ENCODE measurements around the gene OPCML. TPM values are rescaled to one million over a fixed set of nuclear protein-coding genes. Genes with fewer than 3 reads are reported as not detected.
A peak's percentile ranks its signal among the peaks of the same experiment; 100 is the strongest.

Gene OPCML
- total RNA-seq = 0.12 TPM
- long read RNA-seq = 0 reads

- TF ChIP-seq, protein P1, sequence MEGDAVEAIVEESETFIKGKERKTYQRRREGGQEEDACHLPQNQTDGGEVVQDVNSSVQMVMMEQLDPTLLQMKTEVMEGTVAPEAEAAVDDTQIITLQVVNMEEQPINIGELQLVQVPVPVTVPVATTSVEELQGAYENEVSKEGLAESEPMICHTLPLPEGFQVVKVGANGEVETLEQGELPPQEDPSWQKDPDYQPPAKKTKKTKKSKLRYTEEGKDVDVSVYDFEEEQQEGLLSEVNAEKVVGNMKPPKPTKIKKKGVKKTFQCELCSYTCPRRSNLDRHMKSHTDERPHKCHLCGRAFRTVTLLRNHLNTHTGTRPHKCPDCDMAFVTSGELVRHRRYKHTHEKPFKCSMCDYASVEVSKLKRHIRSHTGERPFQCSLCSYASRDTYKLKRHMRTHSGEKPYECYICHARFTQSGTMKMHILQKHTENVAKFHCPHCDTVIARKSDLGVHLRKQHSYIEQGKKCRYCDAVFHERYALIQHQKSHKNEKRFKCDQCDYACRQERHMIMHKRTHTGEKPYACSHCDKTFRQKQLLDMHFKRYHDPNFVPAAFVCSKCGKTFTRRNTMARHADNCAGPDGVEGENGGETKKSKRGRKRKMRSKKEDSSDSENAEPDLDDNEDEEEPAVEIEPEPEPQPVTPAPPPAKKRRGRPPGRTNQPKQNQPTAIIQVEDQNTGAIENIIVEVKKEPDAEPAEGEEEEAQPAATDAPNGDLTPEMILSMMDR (IDR thresholded peaks at IDR 0.05) = no peak
- ATAC-seq (no peak), DNase-seq (no peak)
- no peaks in the 10 kb centered on the region for H3K4me1 ChIP-seq
- intact Hi-C loops (cut with DNase I) = no loop called here
- no peak within 1 kb of the TSS for H3K4me3 ChIP-seq
- H3K27ac ChIP-seq = no peak within 1 kb of the TSS
- no peaks in the 10 kb centered on the region for H3K9me3 ChIP-seq
- peaks cover 58% of the 10 kb centered on the region for H3K27me3 ChIP-seq (ENCODE audit: low read depth)
- no peaks in the 10 kb centered on the region for H3K36me3 ChIP-seq
Observed at GRCh38 chr11:133531971-133532651, at the start of gene OPCML. Gene OPCML (minus strand): TSS chr11:133532501.

- no peaks in the 10 kb centered on the region for H3K9me3 ChIP-seq
- H3K27me3 ChIP-seq (ENCODE audit: low read depth) = no peaks in the 10 kb centered on the region
- intact Hi-C loops (cut with DNase I) = no loop called here
- H3K36me3 ChIP-seq = no peaks in the 10 kb centered on the region
- no peak overlapping the region for H3K4me3 ChIP-seq
- no peaks in the 10 kb centered on the region for H3K4me1 ChIP-seq
- TF ChIP-seq, protein P1 (IDR thresholded peaks at IDR 0.05) = no peak
- DNase-seq (no peak), ATAC-seq (no peak)
- no peak overlapping the region for H3K27ac ChIP-seq
Observed at GRCh38 chr11:133581091-133581490, 48.8 kb upstream of the OPCML start.

DNA sequence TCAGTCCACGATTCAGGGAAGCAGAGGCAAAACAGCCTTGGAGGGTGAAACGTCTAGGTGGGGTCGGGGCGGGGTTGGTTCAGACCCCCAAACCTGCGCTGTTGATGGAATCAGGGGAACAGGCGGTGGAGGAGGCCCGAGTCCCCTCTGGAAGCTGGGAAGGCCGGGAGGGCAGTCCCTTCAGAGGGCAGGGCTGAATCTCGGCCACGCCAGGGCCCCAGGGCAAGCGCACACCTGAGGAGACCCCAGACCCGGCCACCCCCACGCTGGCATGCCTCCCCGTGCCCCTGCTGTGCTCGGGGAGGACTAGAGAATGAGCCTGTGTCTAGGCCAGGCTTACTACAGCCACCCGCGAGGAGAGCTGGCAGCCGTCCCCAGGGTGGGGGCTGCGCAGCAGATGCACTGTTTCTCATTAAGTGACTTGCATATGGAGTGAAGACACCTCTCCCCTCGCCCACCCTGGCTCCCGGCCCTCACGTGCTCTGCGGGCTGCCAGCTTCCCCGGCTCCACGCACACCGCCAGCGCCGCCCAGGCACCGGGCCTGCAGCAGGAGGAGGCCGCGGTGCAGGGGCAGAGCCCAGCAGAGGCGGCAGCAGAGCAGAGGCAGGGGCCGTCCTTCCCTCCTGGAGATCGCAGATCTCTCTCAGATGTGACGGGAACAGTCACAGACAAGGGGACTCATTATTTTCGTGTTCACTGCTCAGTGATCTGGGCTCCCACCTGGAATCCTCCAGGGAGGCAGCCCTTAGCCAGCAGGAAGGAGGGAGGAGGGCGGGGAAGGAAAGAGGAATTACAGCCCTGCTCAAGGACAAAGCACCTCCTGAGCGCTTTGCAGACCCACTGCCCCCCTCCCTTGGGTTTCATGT lies 47.1 kb upstream of the OPCML start:
- H3K4me3 ChIP-seq = no peak overlapping the region
- intact Hi-C loops (cut with DNase I) = no loop called here
- ATAC-seq (peak in 1 of 2 donors; percentile 11), DNase-seq (no peak)
- TF ChIP-seq, protein P1 (IDR thresholded peaks at IDR 0.05) = no peak
- no peak overlapping the region for H3K27ac ChIP-seq
- no peaks in the 10 kb centered on the region for H3K36me3 ChIP-seq
- H3K4me1 ChIP-seq = no peaks in the 10 kb centered on the region
- H3K27me3 ChIP-seq (ENCODE audit: low read depth) = no peaks in the 10 kb centered on the region
- H3K9me3 ChIP-seq = no peaks in the 10 kb centered on the region

GRCh38 chr11:133577403-133577802 lies 45.1 kb upstream of the OPCML start:
- no peak overlapping the region for H3K4me3 ChIP-seq
- H3K9me3 ChIP-seq = no peaks in the 10 kb centered on the region
- H3K27ac ChIP-seq = no peak overlapping the region
- no peaks in the 10 kb centered on the region for H3K4me1 ChIP-seq
- H3K27me3 ChIP-seq (ENCODE audit: low read depth) = no peaks in the 10 kb centered on the region
- intact Hi-C loops (cut with DNase I) = no loop called here
- no peak for ATAC-seq
- no peaks in the 10 kb centered on the region for H3K36me3 ChIP-seq
- DNase-seq = no peak
- TF ChIP-seq, protein P1 (IDR thresholded peaks at IDR 0.05) = no peak

DNA sequence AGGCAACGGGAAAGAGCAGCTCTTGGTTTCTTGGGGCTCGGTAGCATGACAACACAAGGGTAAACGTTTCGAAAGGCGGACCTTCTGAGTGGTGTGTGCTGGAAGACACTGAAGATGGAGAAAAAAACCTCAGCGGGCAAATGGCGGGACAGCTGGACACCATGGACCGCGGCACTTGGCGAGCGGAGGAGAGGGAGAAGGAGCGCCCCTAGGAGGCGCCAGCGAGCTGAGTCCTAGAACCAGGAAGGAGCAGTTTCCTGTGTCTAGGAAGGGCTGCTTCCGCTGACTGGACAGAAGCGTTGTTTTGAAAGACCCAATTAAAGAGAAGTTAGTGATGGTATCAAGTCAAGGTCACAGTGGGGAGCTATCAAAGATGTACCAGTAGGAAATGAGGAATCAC lies 44.0 kb upstream of the OPCML start:
- Histone ChIP-seq H3K4me1 (no peaks in the 10 kb centered on the region), H3K9me3 (no peaks in the 10 kb centered on the region), H3K36me3 (no peaks in the 10 kb centered on the region), H3K4me3 (no peak overlapping the region), H3K27ac (no peak overlapping the region), H3K27me3 (ENCODE audit: low read depth) (no peaks in the 10 kb centered on the region)
- ATAC-seq (no peak), DNase-seq (no peak)
- intact Hi-C loops (cut with DNase I) = no loop called here
- TF ChIP-seq, protein P1 (IDR thresholded peaks at IDR 0.05) = no peak

All from lower lobe of right lung (tissue), 2 donors.